IPS-18a (cell line): ENCODE data around the gene HRAS.

Source experiments
- H3K27ac ChIP-seq: one replicate; pipeline ENCODE4 v1.5.1; 2013; ENCODE audit warnings: low read length
- H3K27me3 ChIP-seq: one replicate; pipeline ENCODE4 v1.6.1; 2013; ENCODE audit warnings: mild to moderate bottlenecking, low read length; ENCODE audit not compliant: control insufficient read depth, insufficient read depth
- H3K36me3 ChIP-seq: one replicate; pipeline ENCODE4 v1.6.1; 2013; ENCODE audit warnings: low read depth, low read length; ENCODE audit not compliant: control insufficient read depth
- H3K4me1 ChIP-seq: one replicate; pipeline ENCODE4 v1.6.1; 2013; ENCODE audit warnings: low read depth, low read length; ENCODE audit not compliant: control insufficient read depth
- H3K4me3 ChIP-seq: one replicate; pipeline ENCODE4 v1.5.1; 2013; ENCODE audit warnings: low read length
- H3K9ac ChIP-seq: one replicate; pipeline ENCODE4 v1.6.1; 2013; ENCODE audit warnings: mild to moderate bottlenecking, low read length, moderate library complexity
- H3K9me3 ChIP-seq: one replicate; pipeline ENCODE4 v1.6.1; 2013; ENCODE audit warnings: low read depth, low read length; ENCODE audit not compliant: control insufficient read depth

HRAS gene

GRCh38 chr11:535519-536454 lies at the start of gene HRAS:
Gene HRAS, minus strand, starts transcription at chr11:535576.
- Histone ChIP-seq H3K27me3 (peaks cover 28% of the 10 kb centered on the region), H3K4me3 (peak within 1 kb of the TSS; percentile 62), H3K27ac (no peak within 1 kb of the TSS), H3K9me3 (no peaks in the 10 kb centered on the region), H3K9ac (peak within 1 kb of the TSS; percentile 48), H3K36me3 (no peaks in the 10 kb centered on the region), H3K4me1 (no peaks in the 10 kb centered on the region)

GRCh38 chr11:584287-584686 lies 48.9 kb upstream of the HRAS start:
- Histone ChIP-seq H3K27ac (no peak overlapping the region), H3K9ac (no peak overlapping the region), H3K4me1 (no peaks in the 10 kb centered on the region), H3K4me3 (no peak overlapping the region), H3K9me3 (no peaks in the 10 kb centered on the region), H3K36me3 (peaks cover 46% of the 10 kb centered on the region), H3K27me3 (no peaks in the 10 kb centered on the region)

GRCh38 chr11:581752-582151 lies 46.4 kb upstream of the HRAS start:
- Histone ChIP-seq H3K9me3 (no peaks in the 10 kb centered on the region), H3K27ac (no peak overlapping the region), H3K4me3 (no peak overlapping the region), H3K27me3 (no peaks in the 10 kb centered on the region), H3K4me1 (peaks cover 6% of the 10 kb centered on the region), H3K9ac (no peak overlapping the region), H3K36me3 (peaks cover 26% of the 10 kb centered on the region)

GRCh38 chr11:581342-581741 lies 46.0 kb upstream of the HRAS start:
- Histone ChIP-seq H3K27ac (no peak overlapping the region), H3K9ac (no peak overlapping the region), H3K9me3 (no peaks in the 10 kb centered on the region), H3K36me3 (peaks cover 22% of the 10 kb centered on the region), H3K4me3 (no peak overlapping the region), H3K4me1 (peaks cover 6% of the 10 kb centered on the region), H3K27me3 (no peaks in the 10 kb centered on the region)

GRCh38 chr11:579830-580601 lies 44.6 kb upstream of the HRAS start:
- H3K4me3 ChIP-seq = no peak overlapping the region
- no peak overlapping the region for H3K9ac ChIP-seq
- H3K27me3 ChIP-seq = peaks cover 6% of the 10 kb centered on the region
- no peaks in the 10 kb centered on the region for H3K9me3 ChIP-seq
- H3K27ac ChIP-seq = no peak overlapping the region
- H3K36me3 ChIP-seq = peaks cover 19% of the 10 kb centered on the region
- H3K4me1 ChIP-seq = peaks cover 7% of the 10 kb centered on the region

- Histone ChIP-seq H3K27me3 (peaks cover 20% of the 10 kb centered on the region), H3K9ac (no peak overlapping the region), H3K4me3 (peak overlapping the region; percentile 76), H3K4me1 (peaks cover 9% of the 10 kb centered on the region), H3K9me3 (no peaks in the 10 kb centered on the region), H3K27ac (no peak overlapping the region), H3K36me3 (peaks cover 12% of the 10 kb centered on the region)
Observed at GRCh38 chr11:578276-579035, 43.1 kb upstream of the HRAS start.

- Histone ChIP-seq H3K9ac (peak overlapping the region; percentile 81), H3K27me3 (peaks cover 24% of the 10 kb centered on the region), H3K27ac (no peak overlapping the region), H3K4me1 (peaks cover 9% of the 10 kb centered on the region), H3K36me3 (peaks cover 9% of the 10 kb centered on the region), H3K4me3 (peak overlapping the region; percentile 76), H3K9me3 (no peaks in the 10 kb centered on the region)
Observed at GRCh38 chr11:577611-577894, 42.2 kb upstream of the HRAS start.

GRCh38 chr11:576811-577610 lies 41.6 kb upstream of the HRAS start:
- H3K36me3 ChIP-seq = peaks cover 5% of the 10 kb centered on the region
- no peaks in the 10 kb centered on the region for H3K9me3 ChIP-seq
- no peak overlapping the region for H3K27ac ChIP-seq
- H3K4me3 ChIP-seq = peak overlapping the region; percentile 76
- peaks cover 24% of the 10 kb centered on the region for H3K27me3 ChIP-seq
- peaks cover 9% of the 10 kb centered on the region for H3K4me1 ChIP-seq
- H3K9ac ChIP-seq = peak overlapping the region; percentile 81

- H3K27ac ChIP-seq = peak within 1 kb of the TSS; percentile 98
- peak within 1 kb of the TSS; percentile 82 for H3K4me3 ChIP-seq
- H3K4me1 ChIP-seq = peaks cover 16% of the 10 kb centered on the region
- H3K36me3 ChIP-seq = no peaks in the 10 kb centered on the region
- H3K9me3 ChIP-seq = no peaks in the 10 kb centered on the region
- H3K27me3 ChIP-seq = peaks cover 24% of the 10 kb centered on the region
- peak within 1 kb of the TSS; percentile 99 for H3K9ac ChIP-seq
Observed at GRCh38 chr11:575996-576768, 40.8 kb upstream of the HRAS start, which contains the start of gene PHRF1. Gene PHRF1, plus strand, starts transcription at chr11:576470. Its CDS starts 5,043 bp downstream, at chr11:581513.

- Histone ChIP-seq H3K27ac (no peak overlapping the region), H3K27me3 (peaks cover 24% of the 10 kb centered on the region), H3K4me3 (peak overlapping the region; percentile 47), H3K9me3 (no peaks in the 10 kb centered on the region), H3K36me3 (no peaks in the 10 kb centered on the region), H3K4me1 (peaks cover 18% of the 10 kb centered on the region), H3K9ac (peak overlapping the region; percentile 2)
Observed at GRCh38 chr11:575313-575995, 40.1 kb upstream of the HRAS start.
